K562 (cell line): ENCODE results near the gene ARID3A. TPM values are rescaled to one million over a fixed set of nuclear protein-coding genes. Genes with fewer than 3 reads are reported as not detected.

Experiments used
- ATF1 ChIP-seq, 2 experiments: fragments of 450-650 bp in 1 of 2; IDR thresholded peaks; 2 replicates each; pipeline ENCODE4 v1.6.1; 2016; ENCODE audit warnings: missing compliant biosample characterization in 1 of 2, missing genetic modification characterization in 1 of 2
- FOXK2 ChIP-seq, 2 experiments: fragments of 450-650 bp; IDR thresholded peaks in 1 of 2; conservative IDR thresholded peaks in 1 of 2; 2 replicates each; pipeline ENCODE4 v1.6.1; 2016; ENCODE audit warnings: low read depth in 2 of 2, mild to moderate bottlenecking in 1 of 2
- KAT2B ChIP-seq: IDR thresholded peaks from one replicate; pipeline ENCODE4 v1.6.1; 2012; ENCODE audit warnings: low read depth, mild to moderate bottlenecking, control low read depth, inconsistent platforms, low read length, moderate library complexity
- NFXL1 ChIP-seq: fragments of 450-650 bp; formaldehyde crosslinking; IDR thresholded peaks from 2 replicates; pipeline ENCODE4 v1.4.0; 2021; ENCODE audit warnings: mild to moderate bottlenecking
- PCBP2 ChIP-seq: fragments of 200-400 bp; formaldehyde crosslinking; IDR thresholded peaks from 2 replicates; pipeline ENCODE4 v1.6.1; 2018; ENCODE audit warnings: low read length, low read depth, mild to moderate bottlenecking, moderate library complexity; ENCODE audit not compliant: poor library complexity, severe bottlenecking
- ZKSCAN1 ChIP-seq: fragments of 150-350 bp; IDR thresholded peaks from 2 replicates; pipeline ENCODE4 v1.6.1; 2016; ENCODE audit warnings: low read depth, low read length
- ZNF764 ChIP-seq: fragments of 250-450 bp; sonication (Bioruptor Pico); IDR thresholded peaks from 2 replicates; pipeline ENCODE4 v1.4.0; 2020; ENCODE audit warnings: low read depth, mild to moderate bottlenecking, moderate library complexity
- polyA plus RNA-seq, 8 experiments: library from polyadenylated mRNA; depleted of rRNA in 4 of 8; stranded (reverse) in 5 of 8; unstranded in 3 of 8; fragments of >200 nt; fragmentation: Nextera tagmentation in 2 of 8; fragmentation: Illumina TruSeq in 1 of 8; extraction: Ambion mirVana in 2 of 8; extraction: Trizol in 1 of 8; gene quantifications; 2 replicates each; pipeline versions ENCODE4 v1.2.1 to v1.2.3, GENCODE V29; 2011 to 2014; ENCODE audit warnings: inconsistent platforms in 1 of 8, missing spikeins in 1 of 8
- total RNA-seq, 7 experiments: library from RNA; depleted of rRNA in 6 of 7; stranded (reverse); fragments of >200 nt in 6 of 7; fragmentation: Illumina TruSeq in 2 of 7; extraction: Trizol in 2 of 7; gene quantifications; 2 replicates each; pipeline versions ENCODE4 v1.2.1 to v1.2.3, GENCODE V29; 2011 to 2021; ENCODE audit warnings: low replicate concordance in 1 of 7
- TF ChIP-seq, protein P1 (sequence below), 2 experiments: fragments of 450-650 bp in 1 of 2; IDR thresholded peaks; 2 replicates each; pipeline ENCODE4 v1.6.1; 2011 to 2017; ENCODE audit warnings: low read depth in 2 of 2, antibody characterized with exemption in 1 of 2, borderline replicate concordance in 1 of 2, low read length in 1 of 2, mild to moderate bottlenecking in 1 of 2, mixed read lengths in 1 of 2; ENCODE audit not compliant: control insufficient read depth in 1 of 2
- TF ChIP-seq, protein P2 (sequence below), 2 experiments: fragments of 450-650 bp in 1 of 2; sonication (generic) in 1 of 2; formaldehyde crosslinking in 1 of 2; IDR thresholded peaks in 1 of 2; conservative IDR thresholded peaks in 1 of 2; 2 replicates each; pipeline versions ENCODE4 v1.6.1 to v1.8.1; 2016 to 2023; ENCODE audit warnings: mild to moderate bottlenecking in 2 of 2, moderate library complexity in 2 of 2, inconsistent platforms in 1 of 2, missing genetic modification reagents in 1 of 2

The ARID3A gene
- total and polyA plus RNA-seq, 9 of the 15 experiments (the other 6 are each of a cell fraction or from before 2014, with no cell fraction given), result 1.4 to 118 (median 31.2) TPM

GRCh38 chr19:897442-898039, 28.3 kb upstream of the ARID3A start (continued):
- TF ChIP-seq NFXL1 (CRISPR knock-in tag), result no peak
- no peak for TF ChIP-seq FOXK2 (conservative IDR thresholded peaks at IDR 0.05 in 1 of 2, IDR thresholded peaks at IDR 0.05 in 1 of 2; ENCODE audit: low read depth in 2 of 2)
- no peak for TF ChIP-seq ATF1 (CRISPR knock-in tag; IDR thresholded peaks at IDR 0.05)
- TF ChIP-seq ATF1 (tag; IDR thresholded peaks at IDR 0.05), result no peak
- TF ChIP-seq ZKSCAN1, result no peak
- no peak for TF ChIP-seq ZNF764
- no peak for TF ChIP-seq KAT2B
- TF ChIP-seq, protein P1, sequence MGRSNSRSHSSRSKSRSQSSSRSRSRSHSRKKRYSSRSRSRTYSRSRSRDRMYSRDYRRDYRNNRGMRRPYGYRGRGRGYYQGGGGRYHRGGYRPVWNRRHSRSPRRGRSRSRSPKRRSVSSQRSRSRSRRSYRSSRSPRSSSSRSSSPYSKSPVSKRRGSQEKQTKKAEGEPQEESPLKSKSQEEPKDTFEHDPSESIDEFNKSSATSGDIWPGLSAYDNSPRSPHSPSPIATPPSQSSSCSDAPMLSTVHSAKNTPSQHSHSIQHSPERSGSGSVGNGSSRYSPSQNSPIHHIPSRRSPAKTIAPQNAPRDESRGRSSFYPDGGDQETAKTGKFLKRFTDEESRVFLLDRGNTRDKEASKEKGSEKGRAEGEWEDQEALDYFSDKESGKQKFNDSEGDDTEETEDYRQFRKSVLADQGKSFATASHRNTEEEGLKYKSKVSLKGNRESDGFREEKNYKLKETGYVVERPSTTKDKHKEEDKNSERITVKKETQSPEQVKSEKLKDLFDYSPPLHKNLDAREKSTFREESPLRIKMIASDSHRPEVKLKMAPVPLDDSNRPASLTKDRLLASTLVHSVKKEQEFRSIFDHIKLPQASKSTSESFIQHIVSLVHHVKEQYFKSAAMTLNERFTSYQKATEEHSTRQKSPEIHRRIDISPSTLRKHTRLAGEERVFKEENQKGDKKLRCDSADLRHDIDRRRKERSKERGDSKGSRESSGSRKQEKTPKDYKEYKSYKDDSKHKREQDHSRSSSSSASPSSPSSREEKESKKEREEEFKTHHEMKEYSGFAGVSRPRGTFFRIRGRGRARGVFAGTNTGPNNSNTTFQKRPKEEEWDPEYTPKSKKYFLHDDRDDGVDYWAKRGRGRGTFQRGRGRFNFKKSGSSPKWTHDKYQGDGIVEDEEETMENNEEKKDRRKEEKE (IDR thresholded peaks at IDR 0.05; ENCODE audit: borderline replicate concordance in 1 of 2, control insufficient read depth in 1 of 2, low read depth in 2 of 2, low read length in 1 of 2), result no peak
- TF ChIP-seq, protein P2, sequence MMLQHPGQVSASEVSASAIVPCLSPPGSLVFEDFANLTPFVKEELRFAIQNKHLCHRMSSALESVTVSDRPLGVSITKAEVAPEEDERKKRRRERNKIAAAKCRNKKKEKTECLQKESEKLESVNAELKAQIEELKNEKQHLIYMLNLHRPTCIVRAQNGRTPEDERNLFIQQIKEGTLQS (IDR thresholded peaks at IDR 0.05), result no peak
- TF ChIP-seq, protein P2 (CRISPR knock-in tag; conservative IDR thresholded peaks at IDR 0.05), result no peak
- no peak for TF ChIP-seq PCBP2
- TF ChIP-seq, all 486 proteins: peak for 5
